GM12878 (cell line): ENCODE measurements around the gene ULBP2.

ENCODE experiments used
- ATF7 ChIP-seq: fragments of 450-650 bp; IDR thresholded peaks from 2 replicates; pipeline ENCODE4 v1.6.1; 2016; ENCODE audit warnings: low read depth, mild to moderate bottlenecking
- CTCF ChIP-seq, 3 experiments: IDR thresholded peaks in 2 of 3; conservative IDR thresholded peaks in 1 of 3; 2 replicates each; pipeline ENCODE4 v1.5.1; 2011; ENCODE audit warnings: low read depth in 3 of 3, low read length in 3 of 3, mild to moderate bottlenecking in 3 of 3, control low read depth in 2 of 3, moderate library complexity in 2 of 3, inconsistent platforms in 1 of 3, mixed read lengths in 1 of 3; ENCODE audit not compliant: control insufficient read depth in 2 of 3, insufficient read depth in 1 of 3; ENCODE audit errors: extremely low read depth in 1 of 3
- FOXM1 ChIP-seq: IDR thresholded peaks from 2 replicates; pipeline ENCODE4 v1.6.1; 2012; ENCODE audit warnings: low read depth, mild to moderate bottlenecking, inconsistent platforms, low read length, moderate library complexity
- MYC ChIP-seq: IDR thresholded peaks from 2 replicates; pipeline ENCODE4 v1.6.1; 2011; ENCODE audit warnings: mild to moderate bottlenecking, low read length, moderate library complexity, inconsistent platforms; ENCODE audit not compliant: insufficient read depth, insufficient replicate concordance, insufficient read length, severe bottlenecking
- POLR2A ChIP-seq: IDR thresholded peaks from 2 replicates; pipeline ENCODE4 v1.6.1; 2011; ENCODE audit warnings: low read depth, mild to moderate bottlenecking, low read length
- RAD21 ChIP-seq: IDR thresholded peaks from 2 replicates; pipeline ENCODE4 v1.6.1; 2011; ENCODE audit warnings: mild to moderate bottlenecking, low read depth, low read length, moderate library complexity; ENCODE audit not compliant: insufficient read depth
- RFX5 ChIP-seq: IDR thresholded peaks from 2 replicates; pipeline ENCODE4 v1.6.1; 2011; ENCODE audit warnings: low read depth, low read length, improper control_type of control experiment
- SIN3A ChIP-seq: IDR thresholded peaks from 2 replicates; pipeline ENCODE4 v1.6.1; 2012; ENCODE audit warnings: low read depth, low read length, improper control_type of control experiment
- SMARCA5 ChIP-seq: fragments of 450-650 bp; IDR thresholded peaks from 2 replicates; pipeline ENCODE4 v1.6.1; 2017; ENCODE audit warnings: mild to moderate bottlenecking
- SREBF1 ChIP-seq: IDR thresholded peaks from 2 replicates; pipeline ENCODE4 v1.6.1; 2012; ENCODE audit warnings: mild to moderate bottlenecking, low read length

GRCh38 chr6:149915970-149916865 is 25.6 kb upstream of the ULBP2 start:
- no peak for TF ChIP-seq SMARCA5
- TF ChIP-seq RAD21: no peak
- no peak for TF ChIP-seq POLR2A
- TF ChIP-seq MYC: no peak
- no peak for TF ChIP-seq CTCF (IDR thresholded peaks at IDR 0.05 in 2 of 3, conservative IDR thresholded peaks at IDR 0.05 in 1 of 3; ENCODE audit: control insufficient read depth in 2 of 3, extremely low read depth in 1 of 3, insufficient read depth in 1 of 3, low read depth in 3 of 3, low read length in 3 of 3)
- no peak for TF ChIP-seq SIN3A
- no peak for TF ChIP-seq RFX5
- no peak for TF ChIP-seq ATF7
- no peak for TF ChIP-seq FOXM1
- TF ChIP-seq SREBF1: no peak
